ENCODE data around the gene CELSR1.

The CELSR1 gene

GRCh38 chr22:46457502-46458488 is 79.6 kb downstream of the CELSR1 start:
- no peak for DNase-seq

DNA sequence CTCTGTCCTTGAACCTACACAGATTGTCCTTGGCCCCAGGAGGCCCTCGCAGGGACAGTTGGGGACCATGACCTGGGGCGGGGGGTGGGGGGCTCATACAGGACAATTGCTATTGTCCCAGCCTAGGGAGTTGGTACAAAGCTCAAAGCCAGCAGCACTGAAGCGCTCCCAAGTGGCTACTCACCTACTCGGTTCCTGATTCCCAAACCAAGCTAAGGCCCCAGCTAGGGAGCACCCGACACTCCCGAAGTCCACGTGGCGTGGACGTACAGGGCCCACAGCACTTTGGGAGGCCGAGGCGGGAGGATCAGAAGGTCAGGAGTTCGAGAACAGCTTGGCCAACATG is 80.6 kb downstream of the CELSR1 start:
- no peak for DNase-seq

DNA sequence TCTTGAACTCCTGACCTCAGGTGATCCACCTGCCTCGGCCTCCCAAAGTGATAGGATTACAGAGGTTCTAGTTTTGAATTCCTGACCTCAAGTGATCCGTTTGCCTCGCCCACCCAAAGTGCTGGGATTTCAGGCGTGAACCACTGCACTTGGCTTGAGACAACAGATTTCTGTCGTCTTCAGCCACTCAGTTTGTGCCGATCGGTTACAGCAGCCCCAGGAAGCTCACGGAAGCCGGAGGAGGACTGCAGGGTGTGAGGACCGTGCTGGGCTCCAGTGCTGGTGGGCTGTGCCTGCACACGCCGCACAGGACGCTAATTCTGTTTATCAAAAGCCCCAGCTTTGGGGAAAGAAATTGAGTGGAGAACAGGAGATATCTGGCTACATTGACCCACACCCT is 82.0 kb downstream of the CELSR1 start:
- no peak for DNase-seq

GRCh38 chr22:46454504-46455269 is 82.7 kb downstream of the CELSR1 start:
- no peak for DNase-seq

DNA sequence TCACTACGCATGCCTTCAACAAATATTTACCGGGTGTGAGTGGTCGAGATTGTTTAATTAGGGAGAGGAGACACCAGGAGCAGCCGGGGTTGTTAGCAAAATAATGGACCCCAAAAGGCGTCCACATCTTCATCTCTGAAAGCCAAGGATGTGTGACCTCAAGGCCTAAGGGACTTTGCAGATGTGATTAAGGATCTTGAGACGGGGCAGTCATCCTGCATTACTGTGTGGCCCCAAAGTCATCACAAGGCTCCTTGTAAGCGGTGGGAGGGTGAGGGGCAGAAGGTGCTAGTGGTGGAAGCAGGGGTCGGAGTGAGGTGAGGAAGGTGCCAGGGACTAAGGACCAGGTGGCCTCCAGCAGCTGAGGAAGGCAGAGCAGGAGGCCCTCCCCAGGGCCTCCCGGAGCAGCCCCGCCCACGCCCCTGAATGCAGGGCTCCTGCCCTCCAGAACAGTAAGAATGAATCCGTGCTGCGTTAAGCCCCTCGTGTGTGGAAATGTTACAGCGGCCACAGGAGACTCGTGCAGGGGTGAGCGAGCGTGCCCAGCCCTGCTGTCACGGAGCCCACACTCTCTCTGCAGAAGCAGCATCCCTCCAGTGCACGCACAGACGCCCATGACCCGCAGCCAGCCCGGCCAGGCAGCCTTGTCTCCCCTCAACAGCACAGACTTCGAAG is 83.5 kb downstream of the CELSR1 start:
- no peak for DNase-seq

DNA sequence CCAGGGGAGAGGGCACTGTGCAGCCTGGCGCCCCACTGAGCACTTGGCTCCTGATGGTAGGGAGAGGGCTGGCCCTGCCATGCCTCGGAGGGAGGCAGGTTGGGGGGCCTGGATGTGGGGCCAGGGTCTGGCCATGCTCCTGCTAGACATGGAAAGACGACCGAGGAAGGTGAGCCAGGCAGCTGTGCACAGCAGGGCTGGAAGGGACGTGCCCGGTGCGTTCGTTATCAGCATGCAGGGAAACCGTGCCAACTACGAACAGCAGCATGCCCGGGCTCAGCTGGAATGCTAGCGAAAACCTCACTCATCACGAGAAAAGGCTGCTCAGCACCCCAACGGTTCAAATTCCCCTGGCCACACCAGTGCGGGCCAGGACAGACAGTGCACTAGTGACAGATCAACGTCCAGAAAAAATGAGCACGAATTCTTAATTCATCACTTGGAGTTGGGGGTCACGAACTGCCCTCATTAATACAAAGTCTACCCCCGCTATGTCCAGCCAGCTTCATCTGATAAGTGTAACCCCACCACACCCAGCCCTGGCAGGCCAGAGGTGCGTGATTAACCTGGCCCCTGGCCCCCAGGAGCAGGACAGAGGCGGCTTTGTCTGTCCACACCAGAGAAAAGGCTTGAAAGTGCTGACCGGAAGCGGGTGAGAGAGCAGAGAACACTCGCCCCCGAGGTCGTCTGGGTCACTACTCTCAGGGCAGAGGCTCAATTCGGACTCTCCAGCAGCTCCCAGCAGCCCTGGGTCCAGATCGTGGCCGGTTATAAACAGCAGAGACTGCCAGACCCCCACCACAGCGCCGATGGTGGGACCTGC is 84.2 kb downstream of the CELSR1 start:
- DNase-seq: peak in 1 of 2 experiments; percentile 18

- no peak for DNase-seq
Measured at GRCh38 chr22:46452195-46453005, 85.0 kb downstream of the CELSR1 start.

DNA sequence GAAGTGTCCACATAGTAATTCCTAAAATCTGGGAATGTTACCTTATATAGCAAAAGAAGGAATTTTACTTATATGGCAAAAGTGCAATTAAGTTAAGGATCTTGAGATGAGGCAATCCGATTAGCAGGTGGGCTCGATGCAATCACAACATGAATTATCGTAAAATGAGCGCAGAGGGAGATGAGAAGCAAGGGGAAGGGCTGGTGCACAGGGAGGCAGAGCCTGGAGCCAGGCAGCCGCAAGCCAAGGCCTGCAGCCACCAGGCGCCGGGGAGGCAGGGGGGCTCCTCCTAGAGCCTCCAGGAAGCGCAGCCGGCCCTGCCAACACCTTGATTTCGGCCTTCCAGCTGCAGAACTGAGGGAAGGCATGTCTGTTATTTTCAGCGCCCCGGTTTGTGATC is 85.7 kb downstream of the CELSR1 start:
- DNase-seq: peak in 1 of 2 experiments; percentile 6

- peak in 1 of 2 experiments; percentile 4 for DNase-seq
Measured at GRCh38 chr22:46450931-46451561, 86.4 kb downstream of the CELSR1 start.

DNA sequence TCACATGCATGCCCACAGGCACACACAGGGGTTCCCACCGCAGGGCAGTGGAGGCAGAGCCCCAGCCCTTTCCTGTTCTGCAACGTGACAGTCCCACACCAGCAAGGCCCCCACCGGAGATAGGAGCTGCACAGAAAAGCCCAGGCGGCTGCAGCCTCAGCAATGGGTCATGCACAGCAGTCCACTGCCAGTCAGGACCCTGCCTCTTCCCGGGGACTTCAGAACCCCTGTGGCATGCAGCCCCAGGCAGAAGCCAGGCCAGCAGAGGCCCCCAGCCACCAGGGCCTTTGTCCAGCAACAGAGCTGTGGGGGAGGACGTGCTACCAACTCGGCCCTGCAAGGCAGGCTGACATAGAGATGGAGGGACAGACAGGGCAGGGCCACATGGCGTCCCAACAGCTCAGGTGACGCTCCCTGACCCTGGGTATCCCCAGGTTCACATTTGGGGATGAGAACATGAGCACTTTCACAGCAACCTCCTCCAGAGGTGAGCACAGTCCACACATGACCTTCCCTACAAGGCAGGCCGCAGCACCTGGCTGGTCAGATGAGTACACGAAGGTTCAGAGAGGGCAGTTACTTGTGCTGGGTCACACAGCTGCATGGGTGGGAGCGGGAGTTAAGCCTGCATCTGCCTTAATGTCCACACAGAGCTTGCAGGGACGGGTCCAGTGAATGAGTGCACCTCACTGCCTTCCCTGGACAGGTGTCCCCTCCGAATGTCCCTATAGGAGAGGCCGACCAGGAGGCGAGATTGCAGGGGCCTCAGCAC is 87.3 kb downstream of the CELSR1 start:
- DNase-seq: no peak

DNA sequence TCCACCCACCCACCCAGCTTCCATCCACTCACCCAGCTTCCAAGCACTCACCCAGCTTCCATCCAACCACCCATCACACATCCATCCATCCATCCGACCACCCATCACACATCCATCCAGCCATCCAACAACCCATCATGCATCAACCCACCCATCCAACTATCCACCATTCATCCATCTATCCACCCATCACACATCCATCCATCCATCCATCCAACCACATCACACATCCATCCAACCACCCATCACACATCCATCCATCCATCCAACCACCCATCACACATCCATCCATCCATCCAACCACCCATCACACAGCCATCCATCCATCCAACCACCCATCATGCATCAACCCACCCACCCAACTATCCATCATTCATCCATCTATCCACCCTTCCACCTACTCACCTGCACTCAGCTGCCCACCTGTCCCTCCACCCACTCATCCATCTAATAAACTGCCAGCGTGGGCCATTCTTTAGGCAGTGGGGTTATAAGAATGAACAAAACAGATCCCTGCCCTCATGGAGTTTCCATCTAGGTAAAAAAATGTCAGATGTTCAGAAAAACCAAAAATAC is 88.2 kb downstream of the CELSR1 start:
- DNase-seq: no peak

DNA sequence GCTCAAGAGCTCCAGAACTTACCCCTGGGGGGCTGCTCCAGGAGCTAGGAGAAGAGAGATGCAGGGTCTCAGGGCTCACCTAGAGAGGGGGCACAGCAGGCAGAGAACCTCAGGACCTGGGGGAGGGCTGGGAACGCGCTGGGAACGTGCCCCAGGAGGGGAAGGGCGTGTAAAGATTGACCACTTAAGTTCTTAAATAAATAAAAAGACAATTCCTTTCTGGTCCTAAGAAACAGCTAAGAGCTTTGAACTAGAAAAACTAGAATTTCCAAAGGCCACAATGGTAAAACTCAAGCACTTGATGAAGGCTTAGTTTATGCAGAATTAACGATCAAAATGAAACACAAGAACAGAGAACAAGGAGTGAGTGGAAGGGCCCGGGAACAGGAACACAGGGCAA is 89.1 kb downstream of the CELSR1 start:
- DNase-seq: no peak

- DNase-seq: no peak
Measured at GRCh38 chr22:46447906-46448305, 89.5 kb downstream of the CELSR1 start.

GRCh38 chr22:46446799-46447198 is 90.6 kb downstream of the CELSR1 start:
- peak in 1 of 2 experiments; percentile 36 for DNase-seq

DNA sequence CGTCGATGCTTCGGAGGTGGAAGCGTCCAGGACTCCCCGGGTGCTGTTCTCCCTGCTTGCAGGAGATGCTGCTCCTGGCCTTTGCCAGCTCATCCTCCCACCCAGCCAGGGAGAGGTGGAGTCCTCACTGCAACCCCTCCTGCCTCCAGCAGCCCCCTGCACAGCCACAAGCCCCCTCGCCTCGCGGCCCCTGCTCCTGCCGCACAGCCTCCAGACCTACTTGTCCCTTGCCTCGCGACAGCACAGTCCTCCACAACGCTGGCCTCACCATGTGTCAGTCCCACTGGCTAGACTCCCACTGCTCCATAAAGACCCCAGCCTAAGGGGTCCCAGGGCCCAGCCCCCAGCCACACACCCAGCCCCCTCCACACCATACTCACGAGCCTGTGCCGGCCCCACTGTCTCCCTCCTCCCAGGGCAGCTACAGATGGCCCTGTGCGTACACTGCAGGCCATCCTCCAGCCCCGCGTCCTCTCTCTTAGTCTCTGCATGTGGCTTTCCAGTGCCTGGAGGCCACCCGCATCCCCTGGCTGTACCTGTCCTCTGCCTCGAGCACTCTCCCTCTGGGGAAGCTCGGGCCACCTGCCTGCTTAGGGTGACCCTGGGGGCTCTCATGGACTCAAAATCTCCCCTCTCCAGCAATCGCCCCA is 91.5 kb downstream of the CELSR1 start:
- no peak for DNase-seq

DNA sequence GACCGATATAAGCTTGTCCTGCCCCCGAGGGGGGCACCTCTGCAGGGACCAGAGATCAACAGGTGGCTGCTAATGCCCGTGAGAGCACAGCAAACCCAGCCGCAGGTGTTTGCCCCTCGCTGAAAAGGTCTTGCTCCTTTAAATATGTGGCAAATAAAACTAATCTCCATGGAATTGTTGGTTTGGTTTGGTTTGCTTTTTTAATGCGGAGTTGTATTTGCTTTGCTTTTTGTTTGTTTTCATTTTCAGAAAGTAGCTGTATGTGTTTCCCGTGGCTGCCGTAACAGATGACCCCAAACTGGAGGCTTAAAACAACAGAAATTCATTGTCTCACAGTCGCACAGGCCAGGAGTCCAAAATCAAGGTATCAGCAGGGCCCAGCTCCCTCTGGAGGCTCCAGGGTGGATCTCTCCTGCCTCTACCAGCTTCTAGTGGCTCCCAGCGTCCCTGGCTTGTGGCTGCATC is 93.0 kb downstream of the CELSR1 start:
- no peak for DNase-seq

DNA sequence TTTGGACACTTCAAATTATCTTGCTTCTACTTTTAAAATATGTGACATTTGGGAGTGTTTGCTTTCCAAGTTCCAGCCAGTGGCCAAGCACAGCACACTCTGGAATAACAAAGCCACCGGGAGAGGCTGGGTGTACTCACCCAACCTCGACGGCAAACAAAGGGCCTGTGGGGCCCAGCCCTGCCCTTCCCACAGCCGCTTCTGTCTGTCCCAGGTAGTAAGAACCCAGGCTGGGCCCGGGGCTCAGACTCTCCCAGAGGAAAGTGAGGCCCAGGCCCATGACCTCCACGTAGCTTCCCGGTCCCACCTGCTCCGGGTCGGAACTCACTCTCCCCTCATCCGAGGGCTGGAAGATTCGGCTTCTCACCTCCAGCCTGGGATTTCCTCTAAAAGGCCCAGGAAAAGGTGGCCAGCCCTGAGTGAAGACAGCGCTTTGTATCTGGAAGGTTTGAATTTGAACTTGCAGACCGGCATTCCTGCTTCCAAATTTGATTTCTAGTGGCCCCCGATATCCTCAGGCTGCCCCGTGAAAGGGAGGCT is 93.5 kb downstream of the CELSR1 start:
- DNase-seq: no peak

DNA sequence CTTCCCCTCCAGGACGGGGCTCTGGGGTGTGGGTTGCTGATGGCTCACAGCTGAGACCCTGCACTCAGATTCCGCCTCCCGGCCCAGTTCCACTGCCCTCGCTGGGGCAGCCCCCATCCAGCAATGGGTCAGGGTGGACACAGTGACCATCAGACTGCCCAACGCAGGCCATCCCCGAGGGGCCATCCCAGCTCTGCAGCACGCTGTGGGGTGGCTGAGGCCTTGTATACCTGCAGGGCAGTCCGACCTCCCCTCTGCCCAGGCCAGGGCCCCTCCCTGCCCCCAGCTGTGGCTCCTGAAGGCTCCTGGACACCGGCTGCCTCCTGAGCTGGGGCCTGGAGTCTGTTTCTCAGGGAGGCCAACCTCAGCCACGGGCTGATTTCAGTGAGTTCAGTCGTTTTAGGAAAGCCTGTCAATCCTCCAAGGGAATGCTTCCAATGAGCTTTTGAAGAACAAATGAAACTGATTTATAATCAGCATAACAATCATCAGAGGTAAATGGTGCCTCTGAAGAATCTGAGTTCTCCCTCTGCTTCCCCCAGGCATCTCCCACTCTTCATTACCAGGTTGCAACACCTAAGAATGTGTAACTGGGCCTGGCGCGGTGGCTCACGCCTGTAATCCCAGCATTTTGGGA is 95.1 kb downstream of the CELSR1 start:
- no peak for DNase-seq

Measured in NCI-H2081 (cell line).